ENCODE results near the gene CYP21A2.

DNA sequence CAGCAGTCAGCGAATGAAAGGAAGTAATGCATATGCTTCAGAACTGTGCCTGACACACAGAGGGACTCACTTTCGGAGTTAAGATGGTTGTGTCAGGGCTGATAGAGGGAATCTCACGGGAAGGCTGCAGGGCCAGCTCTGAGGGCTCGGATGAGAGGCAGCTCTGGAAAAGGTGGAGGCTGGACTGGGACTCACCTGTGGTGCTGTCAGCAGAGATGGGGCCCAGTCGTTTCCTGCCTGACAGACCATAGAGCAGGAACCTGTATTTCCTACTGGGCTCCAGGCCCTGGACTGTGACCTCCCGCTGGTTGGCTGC is 9.3 kb downstream of the CYP21A2 start:
- TF ChIP-seq, protein P1, sequence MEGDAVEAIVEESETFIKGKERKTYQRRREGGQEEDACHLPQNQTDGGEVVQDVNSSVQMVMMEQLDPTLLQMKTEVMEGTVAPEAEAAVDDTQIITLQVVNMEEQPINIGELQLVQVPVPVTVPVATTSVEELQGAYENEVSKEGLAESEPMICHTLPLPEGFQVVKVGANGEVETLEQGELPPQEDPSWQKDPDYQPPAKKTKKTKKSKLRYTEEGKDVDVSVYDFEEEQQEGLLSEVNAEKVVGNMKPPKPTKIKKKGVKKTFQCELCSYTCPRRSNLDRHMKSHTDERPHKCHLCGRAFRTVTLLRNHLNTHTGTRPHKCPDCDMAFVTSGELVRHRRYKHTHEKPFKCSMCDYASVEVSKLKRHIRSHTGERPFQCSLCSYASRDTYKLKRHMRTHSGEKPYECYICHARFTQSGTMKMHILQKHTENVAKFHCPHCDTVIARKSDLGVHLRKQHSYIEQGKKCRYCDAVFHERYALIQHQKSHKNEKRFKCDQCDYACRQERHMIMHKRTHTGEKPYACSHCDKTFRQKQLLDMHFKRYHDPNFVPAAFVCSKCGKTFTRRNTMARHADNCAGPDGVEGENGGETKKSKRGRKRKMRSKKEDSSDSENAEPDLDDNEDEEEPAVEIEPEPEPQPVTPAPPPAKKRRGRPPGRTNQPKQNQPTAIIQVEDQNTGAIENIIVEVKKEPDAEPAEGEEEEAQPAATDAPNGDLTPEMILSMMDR (conservative IDR thresholded peaks at IDR 0.05; ENCODE audit: low read length), result no peak
- TF ChIP-seq EZH2phosphoT487 (IDR thresholded peaks at IDR 0.05; ENCODE audit: borderline replicate concordance, low read depth, low read length), result no peak

Measured in OCI-LY7 (cell line).